H1 (cell line): ENCODE data around the gene SCAF11. TPM values are rescaled to one million over a fixed set of nuclear protein-coding genes. Genes with fewer than 3 reads are reported as not detected.

Experiments
- CTCF ChIA-PET: fragments of 300-600 bp; sonication (Branson Sonifier 250); formaldehyde crosslinking; loops from one replicate; lab custom pipeline; 2021; ENCODE audit not compliant: partially characterized antibody; lab: Charles Lee
- POLR2A ChIA-PET: fragments of 300-600 bp; sonication (Branson Sonifier 250); formaldehyde crosslinking; loops from one replicate; lab custom pipeline; 2021; ENCODE audit warnings: inconsistent platforms; ENCODE audit not compliant: partially characterized antibody; lab: Charles Lee
- DNase-seq, 2 experiments: peaks; one replicate each; pipeline versions ENCODE4 v3.0.0 to v3.0.0-alpha.2; 2010 to 2022; ENCODE audit warnings: low spot score in 2 of 2, low read depth in 1 of 2, mixed read lengths in 1 of 2
- FAIRE-seq: peaks from 2 replicates; lab custom pipeline; 2011; peaks lifted over from hg19 to GRCh38; lab: Jason Lieb, UNC
- H2AFZ ChIP-seq: 2 replicates; pipeline ENCODE4 v1.8.1; 2012; ENCODE audit warnings: low read length, inconsistent platforms
- H2AK5ac ChIP-seq: 2 replicates; pipeline ENCODE4 v1.6.1; 2013; ENCODE audit warnings: low read depth, low read length
- H2BK120ac ChIP-seq: replicated peaks from 2 replicates; pipeline ENCODE3; 2013; ENCODE audit warnings: low read depth, low read length, inconsistent platforms
- H2BK12ac ChIP-seq: 2 replicates; pipeline ENCODE4 v1.6.1; 2013; ENCODE audit warnings: low read depth, low read length
- H2BK15ac ChIP-seq: 2 replicates; pipeline ENCODE4 v1.6.1; 2013; ENCODE audit warnings: low read length
- H2BK20ac ChIP-seq: 2 replicates; pipeline ENCODE4 v1.6.1; 2013; ENCODE audit warnings: low read length
- H2BK5ac ChIP-seq: 2 replicates; pipeline ENCODE4 v1.6.1; 2013; ENCODE audit warnings: low read depth, low read length
- H3K14ac ChIP-seq: 2 replicates; pipeline ENCODE4 v1.6.1; 2013; ENCODE audit warnings: inconsistent platforms; ENCODE audit not compliant: insufficient read length
- H3K18ac ChIP-seq: 2 replicates; pipeline ENCODE4 v1.6.1; 2013; ENCODE audit warnings: low read length; ENCODE audit errors: extremely low read depth
- H3K23ac ChIP-seq: 2 replicates; pipeline ENCODE4 v1.6.1; 2013; ENCODE audit warnings: inconsistent platforms; ENCODE audit not compliant: insufficient read length
- H3K23me2 ChIP-seq: 2 replicates; pipeline ENCODE4 v1.6.1; 2013; ENCODE audit warnings: low read depth, low read length
- H3K27ac ChIP-seq: 2 replicates; pipeline ENCODE4 v1.6.1; 2011; ENCODE audit warnings: low read depth, low read length, inconsistent platforms
- H3K27me3 ChIP-seq, 4 experiments: replicated peaks in 1 of 4; 1 replicate in 1 of 4; 2 replicates in 3 of 4; pipeline versions ENCODE4 v1.6.1 to v1.8.1; 2011 to 2013; ENCODE audit warnings: low read length in 3 of 4, mild to moderate bottlenecking in 3 of 4, inconsistent platforms in 2 of 4, mixed read lengths in 2 of 4, moderate library complexity in 1 of 4; ENCODE audit not compliant: control insufficient read depth in 3 of 4, insufficient read depth in 3 of 4; ENCODE audit errors: extremely low read depth in 1 of 4
- H3K36me3 ChIP-seq, 4 experiments: 2 replicates each; pipeline versions ENCODE4 v1.6.1 to v1.8.1; 2011 to 2013; ENCODE audit warnings: mild to moderate bottlenecking in 4 of 4, low read length in 3 of 4, moderate library complexity in 2 of 4, control low read depth in 1 of 4, inconsistent platforms in 1 of 4; ENCODE audit not compliant: insufficient read depth in 4 of 4, control insufficient read depth in 2 of 4
- H3K4ac ChIP-seq: replicated peaks from 2 replicates; pipeline ENCODE3; 2013; ENCODE audit warnings: low read length, low read depth, mixed read lengths, inconsistent platforms; ENCODE audit not compliant: insufficient read length
- H3K4me1 ChIP-seq, 4 experiments: replicated peaks in 1 of 4; 1 replicate in 1 of 4; 2 replicates in 3 of 4; pipeline versions ENCODE4 v1.6.1 to v1.8.1; 2011 to 2013; ENCODE audit warnings: low read length in 3 of 4, inconsistent platforms in 2 of 4, mixed read lengths in 1 of 4; ENCODE audit not compliant: insufficient read depth in 4 of 4, control insufficient read depth in 3 of 4
- H3K4me2 ChIP-seq, 2 experiments: 2 replicates each; pipeline versions ENCODE4 v1.6.1 to v1.8.1; 2011 to 2013; ENCODE audit warnings: low read depth in 2 of 2, low read length in 2 of 2, control low read depth in 1 of 2, inconsistent platforms in 1 of 2, mild to moderate bottlenecking in 1 of 2; ENCODE audit not compliant: insufficient read depth in 1 of 2
- H3K4me3 ChIP-seq, 4 experiments: fragments of 200-600, 300-600 bp in 1 of 4; sonication (generic), shearing (Covaris generic), sonication (Bioruptor Twin) in 1 of 4; 2 replicates each; pipeline versions ENCODE4 v1.5.1 to v1.8.1; 2011 to 2016; ENCODE audit warnings: low read length in 4 of 4, low read depth in 3 of 4, control low read depth in 2 of 4, inconsistent platforms in 2 of 4, mild to moderate bottlenecking in 2 of 4, mixed read lengths in 1 of 4, moderate library complexity in 1 of 4; ENCODE audit not compliant: insufficient read depth in 2 of 4; ENCODE audit errors: extremely low read depth in 1 of 4
- H3K56ac ChIP-seq: replicated peaks from 2 replicates; pipeline ENCODE3; 2013; ENCODE audit warnings: low read depth, mild to moderate bottlenecking, mixed read lengths, low read length, inconsistent platforms; ENCODE audit not compliant: insufficient read length
- H3K79me1 ChIP-seq: 2 replicates; pipeline ENCODE4 v1.6.1; 2013; ENCODE audit warnings: low read depth, low read length, control low read depth
- H3K79me2 ChIP-seq, 2 experiments: 2 replicates each; pipeline versions ENCODE4 v1.6.1 to v1.8.1; 2012 to 2013; ENCODE audit warnings: low read length in 2 of 2, mild to moderate bottlenecking in 2 of 2, inconsistent platforms in 1 of 2; ENCODE audit not compliant: insufficient read depth in 2 of 2, control insufficient read depth in 1 of 2
- H3K9ac ChIP-seq, 4 experiments: replicated peaks in 1 of 4; 1 replicate in 1 of 4; 2 replicates in 3 of 4; pipeline versions ENCODE4 v1.6.1 to v1.8.1; 2011 to 2013; ENCODE audit warnings: low read depth in 3 of 4, low read length in 3 of 4, control low read depth in 2 of 4, mild to moderate bottlenecking in 2 of 4, moderate library complexity in 2 of 4, inconsistent platforms in 1 of 4; ENCODE audit errors: extremely low read depth in 1 of 4
- H3K9me3 ChIP-seq, 2 experiments: 2 replicates each; pipeline versions ENCODE4 v1.6.1 to v1.8.1; 2012 to 2013; ENCODE audit warnings: mild to moderate bottlenecking in 2 of 2, moderate library complexity in 2 of 2, control low read depth in 1 of 2, inconsistent platforms in 1 of 2, low read depth in 1 of 2, low read length in 1 of 2, mixed read lengths in 1 of 2; ENCODE audit not compliant: insufficient read depth in 2 of 2
- H4K20me1 ChIP-seq, 2 experiments: replicated peaks in 1 of 2; 2 replicates each; pipeline versions ENCODE3 to v1.8.1; 2011 to 2013; ENCODE audit warnings: inconsistent platforms in 2 of 2, low read length in 2 of 2, mild to moderate bottlenecking in 1 of 2; ENCODE audit not compliant: insufficient read depth in 2 of 2, control insufficient read depth in 1 of 2
- H4K5ac ChIP-seq: 2 replicates; pipeline ENCODE4 v1.6.1; 2013; ENCODE audit warnings: low read length, low read depth, mixed read lengths, inconsistent platforms; ENCODE audit not compliant: insufficient read length
- H4K8ac ChIP-seq: 2 replicates; pipeline ENCODE4 v1.8.0; 2013; ENCODE audit warnings: mild to moderate bottlenecking, moderate library complexity, low read length, inconsistent platforms; ENCODE audit not compliant: insufficient read depth; ENCODE audit errors: extremely low read depth
- H4K91ac ChIP-seq: replicated peaks from 2 replicates; pipeline ENCODE3; 2013; ENCODE audit warnings: low read length, mixed read lengths, inconsistent platforms; ENCODE audit not compliant: insufficient read length
- CHD1 ChIP-seq: IDR thresholded peaks from 2 replicates; pipeline ENCODE4 v1.6.1; 2012; ENCODE audit warnings: low read depth, low read length, improper control_type of control experiment
- JUN ChIP-seq: IDR thresholded peaks from 2 replicates; pipeline ENCODE4 v1.6.1; 2011; ENCODE audit warnings: low read depth, mild to moderate bottlenecking, improper control_type of control experiment, low read length
- WGBS, 2 experiments: shearing (Covaris generic) in 1 of 2; methylation state at CpG; one replicate each; pipeline versions ENCODE4 v1.1.6 to v1.1.7; 2013 to 2015; ENCODE audit warnings: low lambda C conversion rate in 2 of 2, mixed read lengths in 2 of 2, inconsistent platforms in 1 of 2, low coverage in 1 of 2, missing lambda C conversion rate in 1 of 2; ENCODE audit not compliant: insufficient replicate concordance in 2 of 2, insufficient coverage in 1 of 2, insufficient read length in 1 of 2; ENCODE audit errors: extremely low coverage in 1 of 2, missing lambda C conversion rate in 1 of 2; 5-methylcytosine and 5-hydroxymethylcytosine counted together
- polyA plus RNA-seq, 7 experiments: library from polyadenylated mRNA; depleted of rRNA in 3 of 7; stranded (reverse) in 5 of 7; unstranded in 2 of 7; fragments of >200 nt in 5 of 7; fragments of 200-250 nt in 2 of 7; gene quantifications; 1 replicate in 5 of 7; 2 replicates in 1 of 7; 4 replicates in 1 of 7; pipeline versions ENCODE4 v1.2.1 to v1.2.3, GENCODE V29; 2011 to 2013; ENCODE audit warnings: missing spikeins in 2 of 7, mixed read lengths in 2 of 7
- total RNA-seq: library from RNA; stranded (reverse); fragmentation: NEBNext Ultra II Directional; extraction: Animal tissue kit (Norgen Biotek cat#: 25700); gene quantifications from 2 replicates; pipeline ENCODE4 v1.2.1, GENCODE V29; 2021

The SCAF11 gene
- total and polyA plus RNA-seq, 2 of the 8 experiments (the other 6 are each of a cell fraction or from before 2014, with no cell fraction given) = 15.1 to 77.8 TPM

GRCh38 chr12:45886685-45887084 is 103.7 kb downstream of the SCAF11 start:
- Histone ChIP-seq H3K4me3 (no peak overlapping the region), H3K18ac (no peak overlapping the region), H3K9ac (no peak overlapping the region), H4K20me1 (peaks cover 1% of the 10 kb centered on the region in 2 experiments), H2BK120ac (no peak overlapping the region), H3K4ac (no peak overlapping the region), H2AFZ (no peak overlapping the region), H3K4me2 (no peak overlapping the region), H2AK5ac (no peak overlapping the region), H2BK5ac (no peak overlapping the region), H3K27me3 (no peaks in the 10 kb centered on the region)
- FAIRE-seq = no peak
- ChIA-PET POLR2A (no interaction called here), CTCF (interaction anchor here (1.1 kb wide), 1 partner anchor 343 kb away, joined by 5 read pairs; no protein-coding TSS in a partner anchor)
- TF ChIP-seq CHD1 (no peak), JUN (no peak)
- TF ChIP-seq, all 59 proteins: peak for 0
- 92% methylated on average over 1 of the region's 1 CpG; no CpG with 5 or more reads in 1 of the 2 experiments for WGBS, 2 experiments
- H3K27ac ChIP-seq = no peak overlapping the region
- H3K4me1 ChIP-seq = no peaks in the 10 kb centered on the region
- H3K79me1 ChIP-seq = no peaks in the 10 kb centered on the region
- no peak overlapping the region for H4K8ac ChIP-seq
- H3K36me3 ChIP-seq = peaks cover 0 to 9% (median 3%) of the 10 kb centered on the region in 4 experiments; a peak in 5 of 8 replicates
- no peak overlapping the region for H2BK20ac ChIP-seq
- no peak overlapping the region for H2BK12ac ChIP-seq
- H4K91ac ChIP-seq = no peak overlapping the region
- H3K79me2 ChIP-seq = no peaks in the 10 kb centered on the region
- H3K23me2 ChIP-seq = no peaks in the 10 kb centered on the region
- H3K56ac ChIP-seq = no peak overlapping the region
- no peak overlapping the region for H3K23ac ChIP-seq
- no peak overlapping the region for H3K14ac ChIP-seq
- DNase-seq = no peak
- H2BK15ac ChIP-seq = no peak overlapping the region
- H4K5ac ChIP-seq = no peak overlapping the region
- H3K9me3 ChIP-seq = no peaks in the 10 kb centered on the region
